ENCODE measurements around the gene CYB561. TPM values are rescaled to one million over a fixed set of nuclear protein-coding genes. Genes with fewer than 3 reads are reported as not detected.
A peak's percentile ranks its signal among the peaks of the same experiment; 100 is the strongest.

The CYB561 gene
- total and polyA plus RNA-seq, 4 experiments from 2014 or later: 34.1 to 83.7 (median 61.6) TPM

DNA sequence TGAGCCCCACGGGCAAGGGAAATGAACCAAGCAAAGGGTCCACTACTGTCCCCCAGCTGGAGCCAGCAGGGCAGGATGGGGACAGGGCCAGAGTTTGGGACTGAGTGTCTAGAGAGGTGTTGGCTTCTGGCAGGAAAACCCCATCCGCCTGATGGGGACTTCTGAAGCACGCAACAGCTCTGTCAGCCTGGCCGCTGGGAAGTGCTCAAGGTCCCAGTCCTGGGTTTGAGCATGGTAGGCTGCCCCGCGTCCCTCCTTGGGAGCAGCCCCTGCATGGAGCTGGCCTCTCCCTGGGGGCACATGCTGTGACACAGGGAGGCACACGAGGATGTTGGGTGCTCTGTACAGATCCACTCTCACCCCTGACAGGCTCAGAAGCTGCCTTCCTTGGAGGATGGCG is 45.3 kb upstream of the CYB561 start:
- Histone ChIP-seq H3K27ac (ENCODE audit: low read depth, low read length) (no peak overlapping the region), H3K36me3 (ENCODE audit: insufficient read depth, low read length) (no peaks in the 10 kb centered on the region), H3K4me1 (ENCODE audit: insufficient read depth, low read length) (no peaks in the 10 kb centered on the region), H3K27me3 (ENCODE audit: insufficient read depth, low read length) (no peaks in the 10 kb centered on the region), H3K9me3 (ENCODE audit: control insufficient read depth in 1 of 2, low read length in 2 of 2) (no peaks in the 10 kb centered on the region), H3K4me3 (ENCODE audit: low read length in 2 of 2) (no peak overlapping the region)
- intact Hi-C loops (cut with micrococcal nuclease): no loop called here
- Mint-ChIP-seq H3K27me3 (no peaks in the 10 kb centered on the region), H3K27ac (no peak overlapping the region), H3K4me1 (no peaks in the 10 kb centered on the region), H3K4me3 (no peak overlapping the region), H3K9me3 (no peaks in the 10 kb centered on the region), H3K36me3 (peaks cover 0 to 6% of the 10 kb centered on the region in 2 donors)
- ChIA-PET POLR2A (ENCODE audit: partially characterized antibody) (no interaction called here), CTCF (ENCODE audit: partially characterized antibody) (interaction anchor here (1.7 kb wide), 1 partner anchor 12 kb away, joined by 7 read pairs; no protein-coding TSS in a partner anchor)
- no peak for DNase-seq

DNA sequence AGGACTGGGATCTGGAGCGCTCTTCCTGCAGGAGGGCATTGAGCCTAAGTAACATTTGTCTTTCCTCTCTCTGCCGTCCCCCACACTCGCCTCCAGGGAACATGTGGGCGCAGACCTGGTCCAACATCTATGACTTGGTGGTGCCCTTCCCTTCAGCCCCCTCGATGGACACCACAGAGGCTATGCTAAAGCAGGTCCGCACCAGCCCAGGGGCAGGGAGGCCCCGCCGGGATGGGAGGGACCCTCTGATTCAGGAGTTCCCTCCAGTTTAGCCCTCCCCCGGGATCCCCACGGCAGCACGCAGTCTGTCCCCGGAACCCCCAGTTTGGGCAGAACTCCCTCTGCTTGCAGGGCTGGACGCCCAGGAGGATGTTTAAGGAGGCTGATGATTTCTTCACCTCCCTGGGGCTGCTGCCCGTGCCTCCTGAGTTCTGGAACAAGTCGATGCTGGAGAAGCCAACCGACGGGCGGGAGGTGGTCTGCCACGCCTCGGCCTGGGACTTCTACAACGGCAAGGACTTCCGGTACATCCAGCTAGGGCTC is 44.8 kb upstream of the CYB561 start:
- H3K27me3 Mint-ChIP-seq: no peaks in the 10 kb centered on the region
- H3K9me3 ChIP-seq (ENCODE audit: control insufficient read depth in 1 of 2, low read length in 2 of 2): no peaks in the 10 kb centered on the region
- CTCF ChIA-PET (ENCODE audit: partially characterized antibody): interaction anchor here (1.7 kb wide), 1 partner anchor 12 kb away, joined by 7 read pairs; no protein-coding TSS in a partner anchor
- intact Hi-C loops (cut with micrococcal nuclease): no loop called here
- POLR2A ChIA-PET (ENCODE audit: partially characterized antibody): no interaction called here
- H3K36me3 ChIP-seq (ENCODE audit: insufficient read depth, low read length): no peaks in the 10 kb centered on the region
- no peaks in the 10 kb centered on the region for H3K9me3 Mint-ChIP-seq
- H3K4me3 Mint-ChIP-seq: no peak overlapping the region
- no peak overlapping the region for H3K27ac Mint-ChIP-seq
- no peaks in the 10 kb centered on the region for H3K4me1 Mint-ChIP-seq
- H3K36me3 Mint-ChIP-seq: peaks cover 0 to 9% of the 10 kb centered on the region in 2 donors
- H3K27ac ChIP-seq (ENCODE audit: low read depth, low read length): no peak overlapping the region
- H3K4me3 ChIP-seq (ENCODE audit: low read length in 2 of 2): no peak overlapping the region
- no peak for DNase-seq
- H3K27me3 ChIP-seq (ENCODE audit: insufficient read depth, low read length): no peaks in the 10 kb centered on the region
- H3K4me1 ChIP-seq (ENCODE audit: insufficient read depth, low read length): no peaks in the 10 kb centered on the region

GRCh38 chr17:63490329-63490728 is 44.2 kb upstream of the CYB561 start:
- intact Hi-C loops (cut with micrococcal nuclease): no loop called here
- POLR2A ChIA-PET (ENCODE audit: partially characterized antibody): no interaction called here
- Histone ChIP-seq H3K4me3 (ENCODE audit: low read length in 2 of 2) (no peak overlapping the region), H3K36me3 (ENCODE audit: insufficient read depth, low read length) (no peaks in the 10 kb centered on the region), H3K27me3 (ENCODE audit: insufficient read depth, low read length) (no peaks in the 10 kb centered on the region), H3K9me3 (ENCODE audit: control insufficient read depth in 1 of 2, low read length in 2 of 2) (no peaks in the 10 kb centered on the region), H3K4me1 (ENCODE audit: insufficient read depth, low read length) (no peaks in the 10 kb centered on the region), H3K27ac (ENCODE audit: low read depth, low read length) (no peak overlapping the region)
- CTCF ChIA-PET (ENCODE audit: partially characterized antibody): no interaction called here
- H3K9me3 Mint-ChIP-seq: no peaks in the 10 kb centered on the region
- peaks cover 0 to 12% of the 10 kb centered on the region in 2 donors for H3K36me3 Mint-ChIP-seq
- no peaks in the 10 kb centered on the region for H3K27me3 Mint-ChIP-seq
- no peak for DNase-seq
- H3K27ac Mint-ChIP-seq: peak overlapping the region in 1 of 7 donors; percentile 11
- no peaks in the 10 kb centered on the region for H3K4me1 Mint-ChIP-seq
- H3K4me3 Mint-ChIP-seq: no peak overlapping the region

DNA sequence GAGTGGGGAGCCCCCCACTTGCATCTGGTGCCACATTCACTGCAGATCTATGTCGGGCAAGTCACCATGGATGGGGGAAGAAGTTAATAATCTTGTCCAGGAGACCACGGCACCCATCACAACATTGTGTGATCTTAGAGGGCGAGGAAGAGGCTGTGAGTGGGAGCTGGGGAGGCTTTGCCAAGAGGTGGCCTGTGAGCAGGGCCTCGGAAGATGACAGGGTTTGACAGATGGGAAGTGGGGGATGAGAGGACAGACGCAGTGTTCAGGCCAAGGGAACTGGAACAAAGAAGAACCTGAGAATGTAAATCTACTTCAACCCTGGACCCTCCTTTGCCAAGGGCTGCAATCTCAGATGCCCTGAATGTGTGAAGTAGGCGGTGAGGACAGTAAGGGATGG is 43.2 kb upstream of the CYB561 start:
- ChIA-PET CTCF (ENCODE audit: partially characterized antibody) (no interaction called here), POLR2A (ENCODE audit: partially characterized antibody) (no interaction called here)
- no peaks in the 10 kb centered on the region for H3K36me3 ChIP-seq (ENCODE audit: insufficient read depth, low read length)
- no peaks in the 10 kb centered on the region for H3K4me1 Mint-ChIP-seq
- no peaks in the 10 kb centered on the region for H3K9me3 Mint-ChIP-seq
- no peak for DNase-seq
- H3K27me3 Mint-ChIP-seq: no peaks in the 10 kb centered on the region
- H3K27ac ChIP-seq (ENCODE audit: low read depth, low read length): no peak overlapping the region
- intact Hi-C loops (cut with micrococcal nuclease): no loop called here
- no peak overlapping the region for H3K4me3 Mint-ChIP-seq
- no peaks in the 10 kb centered on the region for H3K4me1 ChIP-seq (ENCODE audit: insufficient read depth, low read length)
- peaks cover 0 to 12% of the 10 kb centered on the region in 2 donors for H3K36me3 Mint-ChIP-seq
- H3K9me3 ChIP-seq (ENCODE audit: control insufficient read depth in 1 of 2, low read length in 2 of 2): no peaks in the 10 kb centered on the region
- no peak overlapping the region for H3K27ac Mint-ChIP-seq
- no peaks in the 10 kb centered on the region for H3K27me3 ChIP-seq (ENCODE audit: insufficient read depth, low read length)
- no peak overlapping the region for H3K4me3 ChIP-seq (ENCODE audit: low read length in 2 of 2)

DNA sequence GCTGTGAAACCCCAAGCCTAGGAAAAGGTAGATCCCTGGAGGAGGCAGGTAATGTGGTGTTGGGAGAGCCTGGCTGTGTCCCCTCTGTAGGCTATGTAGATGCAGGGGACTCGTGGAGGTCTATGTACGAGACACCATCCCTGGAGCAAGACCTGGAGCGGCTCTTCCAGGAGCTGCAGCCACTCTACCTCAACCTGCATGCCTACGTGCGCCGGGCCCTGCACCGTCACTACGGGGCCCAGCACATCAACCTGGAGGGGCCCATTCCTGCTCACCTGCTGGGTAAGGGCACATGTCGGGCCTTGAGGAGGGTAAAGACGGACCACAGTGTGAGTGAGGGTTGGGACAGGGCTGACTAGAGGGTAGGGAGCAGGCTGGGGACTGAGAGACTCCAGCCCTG is 42.7 kb upstream of the CYB561 start:
- no peaks in the 10 kb centered on the region for H3K27me3 Mint-ChIP-seq
- no peaks in the 10 kb centered on the region for H3K4me1 ChIP-seq (ENCODE audit: insufficient read depth, low read length)
- H3K27ac ChIP-seq (ENCODE audit: low read depth, low read length): no peak overlapping the region
- H3K27ac Mint-ChIP-seq: no peak overlapping the region
- H3K36me3 ChIP-seq (ENCODE audit: insufficient read depth, low read length): no peaks in the 10 kb centered on the region
- no peak for DNase-seq
- ChIA-PET POLR2A (ENCODE audit: partially characterized antibody) (no interaction called here), CTCF (ENCODE audit: partially characterized antibody) (no interaction called here)
- H3K36me3 Mint-ChIP-seq: peaks cover 0 to 12% of the 10 kb centered on the region in 2 donors
- H3K4me1 Mint-ChIP-seq: no peaks in the 10 kb centered on the region
- no peak overlapping the region for H3K4me3 Mint-ChIP-seq
- intact Hi-C loops (cut with micrococcal nuclease): no loop called here
- no peaks in the 10 kb centered on the region for H3K27me3 ChIP-seq (ENCODE audit: insufficient read depth, low read length)
- H3K4me3 ChIP-seq (ENCODE audit: low read length in 2 of 2): no peak overlapping the region
- H3K9me3 ChIP-seq (ENCODE audit: control insufficient read depth in 1 of 2, low read length in 2 of 2): no peaks in the 10 kb centered on the region
- H3K9me3 Mint-ChIP-seq: no peaks in the 10 kb centered on the region

DNA sequence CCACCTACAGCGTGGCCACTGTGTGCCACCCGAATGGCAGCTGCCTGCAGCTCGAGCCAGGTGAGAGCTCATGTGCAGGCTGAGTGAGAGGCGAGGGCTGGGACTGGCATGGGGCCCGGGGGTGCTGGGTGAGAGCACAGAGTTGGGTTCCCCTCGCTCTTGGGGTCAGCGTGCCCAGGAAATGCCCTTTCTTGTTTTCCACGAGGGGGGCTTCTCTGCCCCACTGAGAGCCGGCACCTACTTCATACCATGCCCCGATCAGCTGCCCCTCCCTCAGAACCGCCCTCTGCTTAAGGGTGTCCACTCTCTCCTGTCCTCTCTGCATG is 40.9 kb upstream of the CYB561 start:
- CTCF ChIA-PET (ENCODE audit: partially characterized antibody): interaction anchor here (0.6 to 1.4 kb wide), 4 partner anchors 9 to 125 kb away, joined by 3 read pairs; no protein-coding TSS in a partner anchor
- peaks cover 5 to 21% of the 10 kb centered on the region in 2 donors for H3K36me3 Mint-ChIP-seq
- no peak overlapping the region for H3K27ac ChIP-seq (ENCODE audit: low read depth, low read length)
- H3K9me3 ChIP-seq (ENCODE audit: control insufficient read depth in 1 of 2, low read length in 2 of 2): no peaks in the 10 kb centered on the region
- H3K4me3 ChIP-seq (ENCODE audit: low read length in 2 of 2): no peak overlapping the region
- no peaks in the 10 kb centered on the region for H3K9me3 Mint-ChIP-seq
- POLR2A ChIA-PET (ENCODE audit: partially characterized antibody): interaction anchor here (0.9 to 1.5 kb wide), 3 partner anchors 9 to 61 kb away, joined by 3 read pairs; no protein-coding TSS in a partner anchor
- H3K27ac Mint-ChIP-seq: no peak overlapping the region
- no peaks in the 10 kb centered on the region for H3K4me1 ChIP-seq (ENCODE audit: insufficient read depth, low read length)
- H3K4me1 Mint-ChIP-seq: no peaks in the 10 kb centered on the region
- no peaks in the 10 kb centered on the region for H3K27me3 ChIP-seq (ENCODE audit: insufficient read depth, low read length)
- no peaks in the 10 kb centered on the region for H3K27me3 Mint-ChIP-seq
- H3K36me3 ChIP-seq (ENCODE audit: insufficient read depth, low read length): no peaks in the 10 kb centered on the region
- no peak for DNase-seq
- intact Hi-C loops (cut with micrococcal nuclease): no loop called here
- H3K4me3 Mint-ChIP-seq: no peak overlapping the region

DNA sequence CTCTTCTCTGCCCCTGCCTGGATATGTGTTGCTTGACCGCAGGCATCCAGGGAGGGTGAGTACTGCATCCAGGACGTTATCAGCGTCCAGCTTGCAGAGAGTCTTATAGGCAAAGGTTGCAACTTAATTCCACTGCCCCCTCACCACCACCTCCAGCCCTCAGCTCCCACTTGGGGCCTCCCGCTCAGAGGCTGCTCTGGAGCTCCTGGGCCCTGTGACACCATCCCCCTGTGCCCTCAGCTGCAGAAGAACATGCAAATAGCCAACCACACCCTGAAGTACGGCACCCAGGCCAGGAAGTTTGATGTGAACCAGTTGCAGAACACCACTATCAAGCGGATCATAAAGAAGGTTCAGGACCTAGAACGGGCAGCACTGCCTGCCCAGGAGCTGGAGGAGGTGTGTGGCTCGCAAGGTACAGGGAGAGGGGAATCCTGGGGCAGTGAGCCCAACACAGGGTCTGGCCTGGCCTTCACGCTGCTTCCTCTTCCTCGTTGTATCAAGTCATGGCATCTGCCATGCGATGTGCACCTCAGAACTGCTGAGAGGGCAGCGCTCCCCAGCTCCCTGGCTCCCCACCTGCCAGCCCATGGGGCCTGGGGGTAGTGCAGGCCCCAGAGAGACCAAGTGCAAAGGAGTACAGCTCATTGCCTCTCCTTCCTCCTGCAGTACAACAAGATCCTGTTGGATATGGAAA is 40.4 kb upstream of the CYB561 start:
- no peak overlapping the region for H3K27ac ChIP-seq (ENCODE audit: low read depth, low read length)
- ChIA-PET POLR2A (ENCODE audit: partially characterized antibody) (interaction anchor here (0.6 to 1.5 kb wide), 4 partner anchors 10 to 441 kb away, joined by 3 read pairs; no protein-coding TSS in a partner anchor), CTCF (ENCODE audit: partially characterized antibody) (interaction anchor here (0.6 to 1.4 kb wide), 4 partner anchors 8 to 126 kb away, joined by 3 read pairs; no protein-coding TSS in a partner anchor)

More for the DNA sequence above, 40.4 kb upstream of the CYB561 start:
- Histone ChIP-seq H3K36me3 (ENCODE audit: insufficient read depth, low read length) (no peaks in the 10 kb centered on the region), H3K27me3 (ENCODE audit: insufficient read depth, low read length) (no peaks in the 10 kb centered on the region), H3K4me3 (ENCODE audit: low read length in 2 of 2) (no peak overlapping the region), H3K4me1 (ENCODE audit: insufficient read depth, low read length) (no peaks in the 10 kb centered on the region), H3K9me3 (ENCODE audit: control insufficient read depth in 1 of 2, low read length in 2 of 2) (no peaks in the 10 kb centered on the region)
- Mint-ChIP-seq H3K27me3 (no peaks in the 10 kb centered on the region), H3K4me3 (no peak overlapping the region), H3K4me1 (no peaks in the 10 kb centered on the region), H3K9me3 (no peaks in the 10 kb centered on the region), H3K36me3 (peaks cover 5 to 21% of the 10 kb centered on the region in 2 donors), H3K27ac (peak overlapping the region in 1 of 7 donors; percentile 3)
- intact Hi-C loops (cut with micrococcal nuclease): no loop called here
- no peak for DNase-seq
